Measurements from ENCODE around the gene RNPS1. TPM values are rescaled to one million over a fixed set of nuclear protein-coding genes. Genes with fewer than 3 reads are reported as not detected.

Gene RNPS1
- total and polyA plus RNA-seq, 2 donors (not counting 1 experiment from before 2014, with no cell fraction given): 209 to 265 TPM

GRCh38 chr16:2244926-2245795, 22.8 kb downstream of the RNPS1 start:
- WGBS (ENCODE audit: insufficient coverage): 96% methylated on average over 30 of the region's 30 CpGs
- H2AFZ ChIP-seq (ENCODE audit: insufficient read depth, low read depth, low read length, poor library complexity, severe bottlenecking): no peak overlapping the region
- H3K9me3 ChIP-seq (ENCODE audit: control extremely low read depth in 1 of 3, control insufficient read depth in 2 of 3, insufficient read depth in 1 of 3, low read length in 2 of 3): no peaks in the 10 kb centered on the region
- H3K4me3 ChIP-seq (ENCODE audit: control extremely low read depth in 1 of 5, extremely low read depth in 1 of 5, insufficient read depth in 1 of 5, low read depth in 2 of 5, low read length in 4 of 5): no peak overlapping the region
- DNase-seq: no peak
- H3K27me3 Mint-ChIP-seq: no peaks in the 10 kb centered on the region
- no peak overlapping the region for H3K27ac Mint-ChIP-seq
- no peak overlapping the region for H3K27ac ChIP-seq (ENCODE audit: low read length in 2 of 2)
- CTCF ChIA-PET: no interaction called here
- H3K27me3 ChIP-seq (replicated peaks in 1 of 4; ENCODE audit: control extremely low read depth in 1 of 4, control insufficient read depth in 3 of 4, insufficient read depth in 4 of 4, low read length in 3 of 4): no peaks in the 10 kb centered on the region
- H3K4me1 ChIP-seq (ENCODE audit: control insufficient read depth in 2 of 2, insufficient read depth in 2 of 2, low read length in 2 of 2): peaks cover under 1 to 5% of the 10 kb centered on the region in 2 donors
- no peak for TF ChIP-seq EZH2 (IDR thresholded peaks at IDR 0.05; ENCODE audit: borderline replicate concordance, insufficient read depth, low read depth, low read length, poor library complexity, severe bottlenecking)
- TF ChIP-seq, protein P1, sequence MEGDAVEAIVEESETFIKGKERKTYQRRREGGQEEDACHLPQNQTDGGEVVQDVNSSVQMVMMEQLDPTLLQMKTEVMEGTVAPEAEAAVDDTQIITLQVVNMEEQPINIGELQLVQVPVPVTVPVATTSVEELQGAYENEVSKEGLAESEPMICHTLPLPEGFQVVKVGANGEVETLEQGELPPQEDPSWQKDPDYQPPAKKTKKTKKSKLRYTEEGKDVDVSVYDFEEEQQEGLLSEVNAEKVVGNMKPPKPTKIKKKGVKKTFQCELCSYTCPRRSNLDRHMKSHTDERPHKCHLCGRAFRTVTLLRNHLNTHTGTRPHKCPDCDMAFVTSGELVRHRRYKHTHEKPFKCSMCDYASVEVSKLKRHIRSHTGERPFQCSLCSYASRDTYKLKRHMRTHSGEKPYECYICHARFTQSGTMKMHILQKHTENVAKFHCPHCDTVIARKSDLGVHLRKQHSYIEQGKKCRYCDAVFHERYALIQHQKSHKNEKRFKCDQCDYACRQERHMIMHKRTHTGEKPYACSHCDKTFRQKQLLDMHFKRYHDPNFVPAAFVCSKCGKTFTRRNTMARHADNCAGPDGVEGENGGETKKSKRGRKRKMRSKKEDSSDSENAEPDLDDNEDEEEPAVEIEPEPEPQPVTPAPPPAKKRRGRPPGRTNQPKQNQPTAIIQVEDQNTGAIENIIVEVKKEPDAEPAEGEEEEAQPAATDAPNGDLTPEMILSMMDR (IDR thresholded peaks at IDR 0.05): no peak
- H4K20me1 ChIP-seq (ENCODE audit: control insufficient read depth, insufficient read depth, low read length, poor library complexity, severe bottlenecking): peaks cover 14% of the 10 kb centered on the region
- POLR2A ChIA-PET: interaction anchor here (0.6 kb wide), 1 partner anchor 250 kb away, joined by 3 read pairs; no protein-coding TSS in a partner anchor
- intact Hi-C loops (cut with micrococcal nuclease): no loop called here
- no peak overlapping the region for H3K4me3 Mint-ChIP-seq
- H3K4me1 Mint-ChIP-seq: peaks cover 1% of the 10 kb centered on the region
- no peak overlapping the region for H3K9ac ChIP-seq (ENCODE audit: low read length)
- H3K4me2 ChIP-seq (replicated peaks; ENCODE audit: low read depth, low read length, poor library complexity, severe bottlenecking): no peak overlapping the region
- no peak for ATAC-seq (ENCODE audit: low read depth)
- H3K79me2 ChIP-seq (ENCODE audit: control insufficient read depth, insufficient read depth, low read length): peaks cover 21% of the 10 kb centered on the region
- no peaks in the 10 kb centered on the region for H3K9me3 Mint-ChIP-seq (ENCODE audit: insufficient read depth)
- H3K36me3 ChIP-seq (replicated peaks in 1 of 2; ENCODE audit: control extremely low read depth in 1 of 2, control insufficient read depth in 1 of 2, extremely low read depth in 1 of 2, insufficient read depth in 2 of 2, low read length in 1 of 2): peaks cover 0 to 46% of the 10 kb centered on the region in 2 experiments

- no peak overlapping the region for H3K4me3 Mint-ChIP-seq
- WGBS (ENCODE audit: insufficient coverage): 88% methylated on average over 17 of the region's 17 CpGs
- peaks cover 1% of the 10 kb centered on the region for H3K4me1 Mint-ChIP-seq
- intact Hi-C loops (cut with micrococcal nuclease): no loop called here
- H4K20me1 ChIP-seq (ENCODE audit: control insufficient read depth, insufficient read depth, low read length, poor library complexity, severe bottlenecking): peaks cover 14% of the 10 kb centered on the region
- H3K4me3 ChIP-seq (ENCODE audit: control extremely low read depth in 1 of 5, extremely low read depth in 1 of 5, insufficient read depth in 1 of 5, low read depth in 2 of 5, low read length in 4 of 5): no peak overlapping the region
- TF ChIP-seq, protein P1 (IDR thresholded peaks at IDR 0.05): no peak
- TF ChIP-seq EZH2 (IDR thresholded peaks at IDR 0.05; ENCODE audit: borderline replicate concordance, insufficient read depth, low read depth, low read length, poor library complexity, severe bottlenecking): no peak
- H3K27me3 ChIP-seq (replicated peaks in 1 of 4; ENCODE audit: control extremely low read depth in 1 of 4, control insufficient read depth in 3 of 4, insufficient read depth in 4 of 4, low read length in 3 of 4): no peaks in the 10 kb centered on the region
- H2AFZ ChIP-seq (ENCODE audit: insufficient read depth, low read depth, low read length, poor library complexity, severe bottlenecking): no peak overlapping the region
- POLR2A ChIA-PET: interaction anchor here (0.6 kb wide), 1 partner anchor 251 kb away, joined by 3 read pairs; no protein-coding TSS in a partner anchor
- no peaks in the 10 kb centered on the region for H3K9me3 Mint-ChIP-seq (ENCODE audit: insufficient read depth)
- H3K27me3 Mint-ChIP-seq: no peaks in the 10 kb centered on the region
- H3K36me3 ChIP-seq (replicated peaks in 1 of 2; ENCODE audit: control extremely low read depth in 1 of 2, control insufficient read depth in 1 of 2, extremely low read depth in 1 of 2, insufficient read depth in 2 of 2, low read length in 1 of 2): peaks cover 0 to 46% of the 10 kb centered on the region in 2 experiments
- CTCF ChIA-PET: no interaction called here
- no peak overlapping the region for H3K27ac Mint-ChIP-seq
- peaks cover 15% of the 10 kb centered on the region for H3K79me2 ChIP-seq (ENCODE audit: control insufficient read depth, insufficient read depth, low read length)
- H3K9me3 ChIP-seq (ENCODE audit: control extremely low read depth in 1 of 3, control insufficient read depth in 2 of 3, insufficient read depth in 1 of 3, low read length in 2 of 3): no peaks in the 10 kb centered on the region
- H3K27ac ChIP-seq (ENCODE audit: low read length in 2 of 2): no peak overlapping the region
- H3K4me1 ChIP-seq (ENCODE audit: control insufficient read depth in 2 of 2, insufficient read depth in 2 of 2, low read length in 2 of 2): no peaks in the 10 kb centered on the region
- DNase-seq (no peak), ATAC-seq (ENCODE audit: low read depth) (no peak)
- H3K9ac ChIP-seq (ENCODE audit: low read length): no peak overlapping the region
- no peak overlapping the region for H3K4me2 ChIP-seq (replicated peaks; ENCODE audit: low read depth, low read length, poor library complexity, severe bottlenecking)
Observed at GRCh38 chr16:2244301-2244700, 23.6 kb downstream of the RNPS1 start.

All from B cell (primary cell).